GM19455 (cell line): Measurements from ENCODE around the gene FAM219A.
"Not testable (repeated sequence)": the region's sequence is repeated elsewhere in the genome, so short reads cannot be mapped to it uniquely, and the experiment has no call there.

Experiments used
- ATAC-seq: cut with Tn5 transposase; IDR thresholded peaks from one replicate; pipeline ENCODE4 v1.9.1; 2021; ENCODE audit not compliant: unreplicated experiment

Gene FAM219A

DNA sequence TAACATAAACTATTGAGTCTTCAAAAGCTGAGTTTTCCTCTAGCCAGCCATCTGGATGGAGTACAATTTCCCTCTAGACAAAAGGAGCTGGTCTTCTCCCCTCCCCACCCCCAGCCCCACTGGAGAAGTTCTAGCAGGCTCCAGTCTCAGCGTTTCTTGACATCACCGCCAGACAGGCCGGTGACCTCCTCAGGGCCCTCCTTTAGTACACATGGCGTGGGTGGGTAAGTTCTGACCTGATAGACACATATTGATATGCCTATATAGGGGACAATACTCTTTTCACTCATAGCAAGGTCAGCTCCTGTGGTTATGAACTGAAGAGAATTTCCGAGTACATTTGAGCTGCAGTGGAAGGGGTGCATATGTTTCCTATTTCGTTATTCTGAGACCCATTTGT is 27.5 kb upstream of the FAM219A start:
- ATAC-seq: no peak

DNA sequence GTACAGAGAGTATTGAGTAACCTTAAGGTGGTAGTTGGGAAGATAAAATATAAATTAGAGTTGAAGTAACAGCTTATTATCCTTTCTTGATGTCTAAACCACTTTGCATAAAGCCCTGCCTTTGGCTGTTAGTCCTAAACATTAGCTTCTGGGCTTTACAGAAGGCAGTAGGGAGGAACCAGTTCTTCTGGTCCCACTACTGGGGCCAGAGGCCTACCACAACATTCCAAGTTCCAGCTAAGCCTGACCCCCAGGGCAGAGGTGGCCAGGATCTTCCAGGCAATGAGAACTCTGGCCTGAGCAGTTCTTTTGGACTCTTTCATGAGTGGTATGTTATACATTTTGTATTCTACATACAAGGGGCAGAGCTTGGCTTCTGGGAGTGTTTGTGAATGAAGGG is 26.3 kb upstream of the FAM219A start:
- no peak for ATAC-seq

DNA sequence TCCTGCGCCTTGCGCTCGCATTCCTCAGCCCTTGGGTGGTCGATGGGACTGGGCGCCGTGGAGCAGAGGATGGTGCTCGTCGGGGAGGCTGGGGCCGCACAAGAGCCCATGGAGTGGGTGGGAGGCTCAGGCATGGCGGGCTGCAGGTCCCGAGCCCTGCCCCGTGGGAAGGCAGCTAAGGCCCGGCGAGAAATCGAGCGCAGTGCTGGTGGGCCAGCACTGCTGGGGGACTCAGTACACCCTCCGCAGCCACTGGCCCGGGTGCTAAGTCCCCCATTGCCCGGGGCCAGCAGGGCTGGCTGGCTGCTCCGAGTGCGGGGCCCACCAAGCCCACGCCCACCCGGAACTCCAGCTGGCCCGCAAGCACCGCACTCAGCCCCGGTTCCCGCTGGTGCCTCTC is 24.4 kb upstream of the FAM219A start:
- not testable (repeated sequence) for ATAC-seq

- not testable (repeated sequence) for ATAC-seq
These were observed 23.2 kb upstream of the FAM219A start for GRCh38 chr9:34481620-34482019.

GRCh38 chr9:34479431-34479866 is 21.1 kb upstream of the FAM219A start:
- no peak for ATAC-seq

- no peak for ATAC-seq
These were observed 19.2 kb upstream of the FAM219A start for GRCh38 chr9:34477541-34477940.

DNA sequence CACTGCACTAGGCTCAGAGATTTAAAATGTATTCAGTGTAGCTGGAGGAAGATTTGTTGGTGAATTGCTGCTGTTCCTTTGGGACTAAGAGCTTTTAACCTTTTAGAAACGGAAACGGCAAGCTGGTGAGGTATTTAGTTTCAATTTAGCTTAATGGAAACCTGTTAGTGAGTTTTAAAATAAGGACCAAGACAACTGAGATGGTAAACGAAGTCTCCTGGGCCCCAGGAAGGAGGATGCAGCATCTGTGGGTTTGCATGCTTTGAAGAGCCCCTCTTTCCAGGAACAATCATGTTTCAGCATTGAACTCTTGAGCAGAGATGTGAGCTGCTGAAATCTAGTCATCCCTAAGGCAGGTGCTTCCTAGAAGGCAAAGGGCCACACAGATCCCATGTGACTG is 16.7 kb upstream of the FAM219A start:
- ATAC-seq: no peak

DNA sequence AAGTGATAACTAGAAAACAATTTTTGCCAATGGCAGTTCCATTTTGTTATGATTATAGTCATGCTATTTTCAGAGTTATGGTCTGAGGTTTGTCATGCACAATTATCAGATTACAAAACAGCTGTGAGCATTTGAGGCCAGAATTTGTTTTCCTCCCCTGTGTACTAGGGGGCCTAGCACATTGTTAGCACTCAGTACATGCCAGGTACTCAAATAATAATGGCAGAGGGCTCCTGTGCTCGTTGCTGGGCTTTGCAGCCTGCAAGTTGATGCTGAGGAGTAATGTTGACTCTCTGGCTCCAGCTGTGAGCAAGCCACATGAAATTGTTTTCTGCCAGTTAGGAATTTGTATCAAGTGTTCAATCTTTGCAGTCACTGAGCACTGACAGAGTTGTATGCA is 7.1 kb upstream of the FAM219A start:
- ATAC-seq: no peak

- ATAC-seq: no peak
These were observed 6.2 kb upstream of the FAM219A start for GRCh38 chr9:34464571-34464970.

DNA sequence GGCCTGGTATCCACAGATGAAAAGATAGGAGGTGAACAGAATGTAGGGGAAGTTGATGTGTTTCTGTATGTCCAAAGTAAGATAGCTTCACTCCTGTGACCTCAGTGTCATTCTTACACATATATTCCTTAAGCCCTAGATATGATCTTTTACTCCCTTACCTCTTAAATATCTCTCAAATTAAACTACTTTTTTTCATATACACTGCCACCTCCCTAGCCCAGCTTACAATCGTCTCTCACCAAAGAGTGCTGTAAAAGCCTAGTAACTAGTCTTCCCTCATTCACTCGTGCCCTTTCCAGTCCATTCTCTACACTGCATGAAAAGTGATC is 5.5 kb upstream of the FAM219A start:
- ATAC-seq: no peak

GRCh38 chr9:34463098-34463900 is 4.9 kb upstream of the FAM219A start:
- no peak for ATAC-seq

GRCh38 chr9:34459941-34460340 is 1.6 kb upstream of the FAM219A start:
- ATAC-seq: no peak

- ATAC-seq: no peak
These were observed 986 bp upstream of the FAM219A start for GRCh38 chr9:34459356-34459755.

DNA sequence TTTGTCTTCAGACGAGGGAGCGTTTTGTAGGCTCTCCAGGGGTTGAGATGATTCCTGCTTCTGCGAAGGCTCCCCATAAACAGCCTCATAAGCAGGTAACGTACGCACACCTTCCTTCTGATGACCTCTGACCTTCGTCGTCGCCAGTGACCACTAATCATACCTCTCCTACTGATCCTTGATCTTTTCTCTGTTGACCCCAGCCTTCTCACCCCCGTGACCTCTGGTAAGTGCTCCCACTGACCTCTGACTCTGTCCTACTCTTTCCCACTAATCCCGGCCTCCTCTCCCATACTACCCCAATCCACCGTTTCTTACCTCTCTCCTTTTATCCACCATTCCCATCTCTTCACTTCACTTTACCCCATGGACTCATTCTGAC is 580 bp upstream of the FAM219A start:
- ATAC-seq: no peak

DNA sequence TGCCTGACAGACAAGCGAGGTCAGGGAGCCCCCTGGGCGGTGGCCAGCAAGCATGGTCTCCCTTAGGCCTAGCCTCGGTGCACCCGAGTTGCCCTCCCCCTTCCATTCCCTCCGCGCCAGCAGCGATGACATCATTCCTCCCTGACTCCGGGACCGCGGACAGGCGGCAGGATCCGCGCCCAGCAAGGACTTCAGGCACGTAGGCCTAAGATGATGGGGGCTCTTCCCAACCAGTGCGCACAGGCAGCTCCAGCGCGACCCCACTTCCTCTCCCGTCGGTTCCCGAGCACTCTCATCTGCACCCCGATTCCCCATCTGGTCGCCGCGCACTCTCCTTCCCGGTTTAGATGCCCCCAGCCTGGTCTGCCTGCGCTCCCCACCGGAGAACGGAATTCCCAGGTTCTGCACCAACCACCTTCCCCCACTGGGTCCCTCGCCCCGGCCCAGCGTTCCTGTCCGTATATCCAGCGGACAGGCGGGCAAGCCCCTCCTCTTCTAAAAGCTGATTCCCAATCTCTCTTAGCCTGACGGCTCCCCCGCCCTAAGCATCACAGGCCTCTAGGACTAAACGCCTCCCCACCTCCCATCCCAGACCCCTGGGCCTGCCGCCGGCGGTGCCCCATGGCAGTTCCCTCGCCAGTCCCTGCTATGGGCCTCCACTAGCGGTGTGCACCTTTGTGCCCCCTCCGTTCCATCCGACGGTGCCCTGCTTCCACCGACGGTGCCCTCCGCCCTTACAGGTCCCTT is 931 bp downstream of the FAM219A start:
- ATAC-seq: no peak

DNA sequence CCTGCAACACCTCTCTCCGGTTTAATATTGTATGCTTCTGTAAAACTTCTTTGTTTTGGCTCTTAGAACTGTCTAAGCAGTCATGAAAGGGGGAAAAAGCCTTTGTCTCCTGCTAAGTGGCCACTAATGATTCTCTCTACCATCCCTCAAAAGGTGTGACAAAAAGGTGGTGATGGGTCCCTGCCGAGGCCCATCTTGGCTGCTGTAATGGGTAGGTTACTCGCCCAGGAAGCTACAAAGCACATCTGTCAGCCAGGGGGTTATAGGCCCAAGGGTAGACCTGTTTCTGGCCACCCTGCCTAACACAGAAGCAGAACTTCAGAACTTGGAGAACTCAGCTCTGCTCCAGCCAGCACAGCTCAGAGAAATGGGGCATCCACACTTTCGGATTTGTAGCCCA is 1.6 kb downstream of the FAM219A start:
- ATAC-seq: no peak

- ATAC-seq: no peak
These were observed 2.2 kb downstream of the FAM219A start for GRCh38 chr9:34456151-34456550.

- ATAC-seq: no peak
These were observed 3.8 kb downstream of the FAM219A start for GRCh38 chr9:34454571-34455065.

- no peak for ATAC-seq
These were observed 5.8 kb downstream of the FAM219A start for GRCh38 chr9:34452568-34452967.

GRCh38 chr9:34451545-34451944 is 6.8 kb downstream of the FAM219A start:
- ATAC-seq: no peak

DNA sequence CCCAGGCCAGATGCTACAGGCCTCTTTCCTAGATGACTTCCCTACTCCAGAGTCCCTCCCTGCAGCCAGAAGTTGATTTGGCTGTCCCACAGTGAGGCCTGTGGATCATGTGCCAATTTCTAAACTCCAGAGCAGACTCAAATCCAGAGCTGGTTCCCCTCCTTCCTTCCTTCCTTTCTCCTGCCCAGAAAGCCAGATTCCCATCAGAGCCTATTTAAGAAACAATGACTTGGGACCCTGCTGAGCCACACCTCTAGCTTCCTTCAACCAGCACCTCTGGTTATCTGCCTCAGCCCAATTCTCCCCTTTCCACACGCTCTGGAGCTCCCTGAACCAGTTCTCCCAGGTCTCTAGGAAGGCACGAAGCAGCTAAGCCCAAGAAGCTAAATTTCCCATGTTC is 7.2 kb downstream of the FAM219A start:
- ATAC-seq: no peak

- no peak for ATAC-seq
These were observed 7.7 kb downstream of the FAM219A start for GRCh38 chr9:34450644-34451043.
